Esophagus mucosa (tissue), 1 donor: ENCODE data around the gene USF3. TPM values are rescaled to one million over a fixed set of nuclear protein-coding genes. Genes with fewer than 3 reads are reported as not detected.

ENCODE experiments used
- ATAC-seq: fragments of 200-7000 bp; cut with Tn5 transposase; one replicate; pipeline ENCODE4 v1.9.1; 2020
- total RNA-seq: library from RNA; stranded (reverse); gene quantifications from one replicate; pipeline ENCODE4 v1.2.4, GENCODE V29; 2023
- donor health status: DM: yes; HTN: yes; CAD: no.

Gene USF3
- total RNA-seq = 10.7 TPM

DNA sequence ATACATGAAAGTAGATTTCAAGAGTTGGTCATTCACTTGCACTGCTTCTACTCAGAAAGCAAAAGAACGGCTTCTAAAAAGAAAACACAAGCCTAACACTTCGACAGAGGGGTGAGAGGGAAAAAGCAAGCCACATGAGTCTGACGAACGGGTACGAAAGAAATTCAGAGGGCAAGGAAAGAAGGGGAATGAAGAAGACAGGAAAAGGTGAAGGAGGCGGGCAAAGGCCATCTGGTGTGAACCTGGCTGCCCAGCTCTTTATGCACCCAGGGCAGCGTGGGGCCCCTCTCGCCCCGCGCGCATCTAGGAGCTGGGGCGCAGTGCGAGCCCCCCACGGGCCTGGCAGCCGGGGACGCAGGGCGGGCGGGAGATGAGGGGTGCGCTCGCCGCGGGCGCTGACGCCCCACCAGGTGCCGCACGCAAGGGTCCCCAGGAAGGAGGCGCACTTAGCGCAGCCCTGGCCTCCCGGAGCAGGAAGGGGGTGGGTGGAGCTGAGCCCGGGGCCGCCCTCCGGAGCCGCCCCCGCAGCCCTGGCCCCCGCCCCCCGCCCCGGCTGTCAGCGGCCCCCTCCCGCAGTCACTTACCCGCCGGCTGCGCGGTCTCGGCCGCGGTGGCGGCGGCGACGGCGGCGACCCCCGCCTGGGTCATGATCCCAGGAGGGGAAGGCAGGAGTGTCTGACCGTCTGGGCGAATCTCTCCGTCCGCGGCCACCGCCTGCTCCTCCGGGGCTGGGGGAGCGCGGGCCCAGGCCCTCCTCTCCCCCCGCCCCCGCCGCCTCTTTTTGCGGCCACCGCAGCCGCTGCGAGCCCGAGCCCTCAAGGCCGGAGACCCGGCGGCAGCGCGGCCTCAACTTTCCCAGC lies at the start of gene USF3:
Gene USF3, minus strand, starts transcription at position 857 of the 860 bp plus-strand sequence. CDS start 21,764 bp downstream, outside the sequence.
- ATAC-seq = peak; percentile 90

DNA sequence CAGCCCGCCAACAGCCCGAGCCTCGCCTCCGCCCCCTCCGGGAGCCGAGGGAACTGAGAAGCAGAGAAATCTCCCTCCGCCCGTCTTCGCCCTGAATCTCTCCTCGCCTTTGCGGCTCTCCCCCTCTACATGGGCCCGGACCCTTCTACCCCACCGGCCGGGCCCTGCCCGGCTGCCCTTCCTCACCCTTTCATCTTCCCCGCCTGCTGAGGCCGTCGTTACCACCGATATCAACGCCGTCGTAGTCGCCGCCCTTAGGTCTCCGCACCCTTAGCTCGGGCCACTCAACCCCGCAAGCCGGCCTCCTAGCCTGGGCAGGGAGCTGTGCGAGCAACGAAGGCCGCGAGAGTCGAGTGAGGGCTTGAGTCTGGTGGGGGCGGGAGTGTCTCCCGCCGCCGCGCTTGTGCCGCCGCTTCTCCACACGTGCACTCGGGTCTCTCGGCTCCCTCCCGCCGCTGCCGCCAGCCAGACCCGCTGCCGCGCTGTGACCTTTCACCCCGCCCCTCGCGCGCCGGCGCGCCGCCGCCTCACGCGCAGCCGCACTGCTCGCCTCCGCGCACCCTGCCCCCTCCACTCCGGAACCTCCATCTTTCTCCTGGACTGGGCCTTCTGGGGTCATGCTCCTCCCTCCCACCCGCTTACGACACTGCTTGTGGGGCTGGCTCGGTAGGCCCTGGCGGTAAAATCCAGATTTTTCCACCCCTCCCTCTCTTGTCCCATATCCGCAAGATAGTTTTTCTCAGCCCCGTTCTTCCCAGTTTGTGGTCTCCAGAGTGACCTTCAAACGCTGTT lies 49.5 kb upstream of the USF3 start, which contains the start of gene NAA50:
Gene NAA50, minus strand, starts transcription at position 494 of the 792 bp plus-strand sequence. Its CDS starts 300 bp downstream, at position 194.
- peak; percentile 92 for ATAC-seq

- peak; percentile 89 for ATAC-seq
Measured at GRCh38 chr3:113744941-113745755, 48.7 kb upstream of the USF3 start.

DNA sequence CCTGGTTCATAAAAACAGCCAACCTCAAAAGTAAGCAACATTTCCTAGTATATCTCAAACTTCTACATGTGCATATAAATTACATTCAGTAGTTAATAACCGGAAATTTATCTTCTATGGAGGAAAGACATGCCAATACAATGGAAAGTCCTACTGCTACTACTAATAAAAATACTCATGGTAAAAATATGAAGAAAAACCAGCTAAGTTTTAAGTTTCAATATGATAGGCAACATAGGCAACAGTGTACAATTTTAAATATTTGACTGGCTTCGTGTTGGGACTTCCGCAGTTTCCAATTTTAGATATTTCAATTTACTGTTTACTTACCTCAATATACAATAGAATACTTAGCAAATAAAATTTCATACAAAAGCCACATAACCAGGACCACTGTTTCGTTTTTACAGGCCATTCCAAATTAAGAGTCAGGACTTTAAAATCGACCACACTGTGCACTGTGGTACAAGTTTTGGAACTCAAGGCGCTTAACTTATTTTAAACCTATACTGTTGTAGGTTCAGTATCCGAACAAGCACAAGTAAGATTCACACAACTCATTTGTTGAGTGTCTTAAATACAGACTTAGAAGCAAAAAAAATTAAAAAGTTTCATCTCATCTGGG lies 46.7 kb upstream of the USF3 start:
- no peak for ATAC-seq

DNA sequence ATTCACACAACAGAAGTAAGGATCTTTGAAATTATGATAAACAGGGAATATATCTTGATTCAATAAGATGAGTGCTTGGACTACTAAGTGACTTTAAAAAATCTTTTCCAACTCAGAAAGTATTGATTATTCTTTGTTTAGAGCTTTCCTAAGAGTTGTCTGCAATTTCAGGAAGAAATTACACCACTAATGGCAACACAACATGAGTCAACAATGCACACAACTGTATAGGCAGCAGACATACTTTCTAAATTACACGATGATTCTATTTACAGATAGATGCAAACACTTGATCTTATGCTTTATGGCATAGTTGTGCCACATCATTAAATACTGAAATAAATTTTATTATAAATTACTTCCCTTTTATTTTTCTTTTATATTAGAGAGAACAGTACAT lies 45.2 kb upstream of the USF3 start:
- ATAC-seq = no peak

DNA sequence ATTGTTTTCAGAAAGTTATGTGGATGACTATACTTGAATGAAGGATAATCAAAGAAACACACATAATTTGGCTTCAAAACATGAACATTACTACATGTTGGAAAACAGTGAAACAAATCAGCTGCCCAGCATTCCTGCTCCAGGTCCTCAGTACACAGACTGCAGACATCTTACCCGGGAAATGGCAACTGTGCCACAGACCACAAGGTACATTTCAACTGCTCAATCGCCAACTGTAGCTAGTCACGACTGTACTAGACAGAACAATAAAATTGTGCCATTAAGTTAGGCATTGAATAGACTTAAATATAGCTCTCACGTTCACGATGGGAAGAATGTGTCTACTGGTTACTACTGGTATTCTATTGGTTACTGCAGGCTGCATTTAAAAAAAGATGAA lies 44.6 kb upstream of the USF3 start:
- ATAC-seq = no peak

DNA sequence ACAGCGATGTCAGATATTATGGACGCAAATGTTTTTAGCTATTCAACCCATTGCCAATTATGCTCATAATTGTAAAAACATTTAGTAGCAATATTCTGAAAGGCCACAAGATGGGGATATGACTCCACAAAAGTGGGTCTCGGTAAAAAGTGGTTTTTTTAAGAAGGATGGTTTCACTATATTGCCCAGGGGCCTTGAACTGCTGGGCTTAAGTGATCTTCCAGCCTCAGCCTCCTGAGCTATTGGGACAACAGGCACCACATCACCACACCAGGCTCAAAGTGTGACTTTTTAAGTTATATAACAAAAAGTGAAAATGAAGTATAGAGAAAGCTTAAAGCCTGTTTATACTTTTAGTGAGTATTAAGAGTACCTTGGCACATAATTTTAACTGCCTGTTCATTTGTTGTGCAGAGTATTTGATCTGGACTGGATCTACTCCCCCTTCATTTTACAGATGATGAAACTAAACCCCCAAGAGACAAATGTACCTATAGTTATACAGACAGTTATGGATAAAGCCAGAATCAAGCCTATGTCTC lies 40.2 kb upstream of the USF3 start:
- ATAC-seq = peak; percentile 76

GRCh38 chr3:113731694-113732093 lies 35.3 kb upstream of the USF3 start:
- ATAC-seq = no peak

DNA sequence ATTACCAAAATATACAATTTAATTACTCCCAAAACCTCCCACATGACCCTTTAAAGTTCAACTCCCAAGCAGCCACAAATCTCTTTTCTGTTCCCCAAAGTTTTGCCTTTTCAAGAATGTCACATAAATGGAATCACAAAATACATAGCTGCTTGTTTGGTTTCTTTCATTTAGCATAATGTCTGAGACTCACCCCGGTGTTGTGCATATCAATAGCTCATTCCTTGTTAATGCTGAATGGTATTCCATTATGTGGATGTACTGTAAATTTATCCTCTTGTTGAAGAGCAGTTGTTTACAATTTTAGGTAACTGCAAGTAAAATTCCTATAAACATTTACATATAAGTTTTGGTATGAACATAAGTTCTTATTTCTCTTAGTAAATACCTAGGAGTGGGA lies 34.1 kb upstream of the USF3 start:
- no peak for ATAC-seq

- no peak for ATAC-seq
Measured at GRCh38 chr3:113728661-113729060, 32.2 kb upstream of the USF3 start.

- no peak for ATAC-seq
Measured at GRCh38 chr3:113721636-113722035, 25.2 kb upstream of the USF3 start.

- ATAC-seq = no peak
Measured at GRCh38 chr3:113719758-113720157, 23.3 kb upstream of the USF3 start.

DNA sequence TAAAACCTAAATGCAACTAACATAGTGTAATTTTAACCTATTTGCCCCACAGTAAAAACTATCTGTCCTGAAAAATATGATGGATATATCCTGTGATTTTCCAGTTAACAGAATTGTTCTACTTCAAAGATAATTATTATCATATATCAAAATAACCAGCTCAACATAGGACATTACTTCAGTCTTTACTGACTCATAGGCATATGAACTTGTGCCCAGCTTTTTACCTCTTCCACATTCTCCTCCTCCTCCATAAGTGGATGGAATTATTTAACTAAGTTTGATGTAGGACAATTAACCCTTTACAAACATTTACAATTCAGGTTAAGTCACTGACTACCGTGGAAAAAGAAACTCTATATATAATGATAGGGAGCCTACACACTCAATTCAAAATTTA lies 22.9 kb upstream of the USF3 start:
- ATAC-seq = no peak

DNA sequence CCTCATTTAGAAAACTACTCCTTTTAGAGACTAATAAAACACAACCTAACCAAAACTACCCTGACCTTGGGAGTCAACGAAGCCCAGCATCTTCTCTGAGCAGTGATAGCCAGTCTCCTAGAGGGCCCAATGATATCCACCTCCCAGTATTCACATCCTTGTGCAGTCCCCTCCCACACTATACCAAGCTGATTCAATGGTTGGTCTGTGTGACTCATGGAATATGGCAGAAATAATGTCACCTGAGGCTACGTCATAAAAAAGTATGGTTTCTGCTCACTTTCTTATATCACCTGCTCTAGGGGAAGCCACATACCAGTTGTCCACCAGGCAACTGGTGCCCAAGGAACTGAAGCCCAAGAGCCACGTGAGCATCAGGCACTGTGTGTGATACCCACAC lies 21.4 kb upstream of the USF3 start:
- no peak for ATAC-seq

DNA sequence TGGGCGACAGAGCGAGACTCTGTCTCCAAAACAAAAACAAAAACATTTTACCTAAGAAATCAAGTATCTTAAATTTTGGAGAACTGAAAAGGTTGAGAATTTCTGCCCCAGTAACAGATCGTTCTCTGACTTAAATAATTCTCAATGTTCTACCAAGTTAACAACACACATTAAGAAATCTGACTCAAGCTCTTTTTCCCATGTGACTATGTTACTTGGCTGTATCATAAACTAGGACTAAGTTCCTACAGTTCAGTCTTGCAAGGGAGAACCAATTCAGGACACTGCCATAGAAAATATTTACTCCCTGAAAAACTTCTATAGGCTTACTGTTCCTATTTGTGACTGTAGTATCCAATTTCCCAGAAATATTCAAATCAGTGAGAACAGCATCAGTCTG lies 20.9 kb upstream of the USF3 start:
- no peak for ATAC-seq

DNA sequence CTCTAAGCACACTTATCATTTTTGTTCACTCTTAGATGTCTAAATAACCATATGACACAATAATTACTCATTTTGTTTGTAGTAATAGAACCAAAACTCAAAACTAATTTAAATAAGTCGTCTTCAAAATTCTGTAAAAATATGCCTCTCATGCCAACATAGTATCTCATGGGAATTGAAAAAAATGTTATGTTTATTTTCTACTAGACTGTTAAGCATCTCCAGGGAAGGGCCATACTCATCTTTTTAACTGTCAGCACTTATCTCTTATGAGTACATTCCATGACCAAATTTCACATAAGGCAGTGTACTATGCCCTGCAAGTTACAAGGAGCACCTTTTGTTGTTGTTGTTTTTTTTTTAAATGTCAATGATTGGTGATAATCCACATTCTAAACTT lies 18.3 kb upstream of the USF3 start:
- ATAC-seq = no peak

- peak; percentile 41 for ATAC-seq
Measured at GRCh38 chr3:113712129-113712528, 15.7 kb upstream of the USF3 start.

DNA sequence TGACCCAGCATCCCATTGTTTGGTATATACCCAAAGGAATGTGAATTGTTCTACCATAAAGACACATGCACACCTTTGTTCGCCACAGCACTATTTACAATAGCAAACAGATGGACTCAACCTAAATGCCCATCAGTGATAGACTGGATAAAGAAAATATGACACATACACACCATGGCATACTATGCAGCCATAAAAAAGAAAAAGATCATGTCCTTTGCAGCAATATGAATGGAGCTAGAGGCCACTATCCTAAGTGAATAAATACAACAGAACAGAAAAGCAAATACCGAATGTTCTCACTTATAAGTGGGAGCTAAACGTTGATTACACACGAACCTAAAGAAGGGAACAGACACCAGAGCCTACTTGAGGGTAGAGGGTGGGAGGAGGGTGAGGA lies 11.4 kb upstream of the USF3 start:
- ATAC-seq = no peak

DNA sequence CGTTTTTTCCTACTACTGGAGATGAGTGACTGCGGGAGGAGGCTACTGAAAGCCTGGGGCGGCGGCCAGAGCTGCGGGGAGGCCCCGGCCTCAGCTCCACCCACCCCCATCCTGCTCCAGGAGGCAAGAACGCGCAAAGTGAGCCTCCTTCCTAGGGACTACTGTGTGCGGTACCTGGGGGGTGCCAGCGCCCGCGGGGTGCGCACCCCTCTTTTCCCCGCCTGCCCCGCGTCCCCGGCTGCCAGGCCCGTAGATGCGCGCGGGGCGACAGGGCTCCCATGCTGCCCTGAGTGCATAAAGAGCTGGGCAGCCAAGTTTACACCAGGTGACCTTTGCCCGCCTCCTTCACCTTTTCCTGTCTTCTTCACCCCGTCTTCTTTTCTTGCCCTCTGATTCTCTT lies 2.5 kb upstream of the USF3 start:
- no peak for ATAC-seq

DNA sequence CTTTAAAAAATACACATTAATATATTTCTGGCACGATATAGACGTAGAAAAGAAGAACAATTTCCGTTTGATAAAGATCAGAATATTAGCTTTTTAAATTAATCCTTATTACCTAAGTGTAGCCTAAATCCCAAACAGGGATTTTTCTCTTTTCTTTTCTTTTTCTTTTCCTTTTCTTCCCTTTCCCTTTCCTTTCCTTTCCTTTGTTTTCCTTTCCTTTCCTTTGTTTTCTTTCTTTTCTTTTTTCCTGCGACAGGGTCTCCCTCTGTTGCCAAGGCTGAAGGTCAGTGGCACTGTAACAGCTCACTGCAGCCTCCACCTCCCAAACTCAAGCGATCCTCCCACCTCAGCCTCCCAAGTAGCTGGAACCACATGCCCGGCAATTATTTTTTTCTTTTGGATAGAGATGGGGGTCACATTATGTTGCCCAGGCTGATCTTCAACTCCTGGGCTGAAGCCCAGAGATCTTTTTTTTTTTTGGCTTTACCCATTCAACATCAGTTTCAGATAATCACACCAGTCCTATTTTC lies 1.8 kb upstream of the USF3 start:
- no peak for ATAC-seq

- ATAC-seq = no peak
Measured at GRCh38 chr3:113697500-113698090, 1.2 kb upstream of the USF3 start.
